Measurements from ENCODE around the gene LRRC34. TPM values are rescaled to one million over a fixed set of nuclear protein-coding genes. Genes with fewer than 3 reads are reported as not detected.

Gene LRRC34
- total and polyA plus RNA-seq, 2 of the 8 experiments (the other 6 are each of a cell fraction or from before 2014, with no cell fraction given): 3.3 to 4.1 TPM

Other genes with a start within 250 kb of the LRRC34 start
- gene MECOM, start 149.2 kb downstream of the LRRC34 start, total RNA-seq (2021; fragmentation: NEBNext Ultra II Directional; extraction: Animal tissue kit (Norgen Biotek cat#: 25700)): 0.69 and 0.78 TPM in 2 replicates
- gene MECOM, start 149.2 kb downstream of the LRRC34 start, polyA plus RNA-seq (2011; rRNA removed): 0.03 and 0.11 TPM in 2 replicates
- gene TERC, start 47.8 kb downstream of the LRRC34 start, total RNA-seq (2021; fragmentation: NEBNext Ultra II Directional; extraction: Animal tissue kit (Norgen Biotek cat#: 25700)): 14.0 and 17.0 TPM in 2 replicates
- gene TERC, start 47.8 kb downstream of the LRRC34 start, polyA plus RNA-seq (2011; rRNA removed): 2.3 and 5.4 TPM in 2 replicates
- gene ACTRT3, start 43.3 kb downstream of the LRRC34 start, total RNA-seq (2021; fragmentation: NEBNext Ultra II Directional; extraction: Animal tissue kit (Norgen Biotek cat#: 25700)): 5.9 and 7.1 TPM in 2 replicates
- gene ACTRT3, start 43.3 kb downstream of the LRRC34 start, polyA plus RNA-seq (2011; rRNA removed): 3.0 and 3.4 TPM in 2 replicates
- gene MYNN, start 39.5 kb downstream of the LRRC34 start, total RNA-seq (2021; fragmentation: NEBNext Ultra II Directional; extraction: Animal tissue kit (Norgen Biotek cat#: 25700)): 13.9 and 15.2 TPM in 2 replicates
- 3.6 and 7.3 TPM in 2 replicates for gene MYNN, start 39.5 kb downstream of the LRRC34 start, polyA plus RNA-seq (2011; rRNA removed)
- not detected in 2 replicates for gene LRRIQ4, start within 50 bp of the LRRC34 start, total RNA-seq (2021; fragmentation: NEBNext Ultra II Directional; extraction: Animal tissue kit (Norgen Biotek cat#: 25700))
- gene LRRIQ4, start within 50 bp of the LRRC34 start, polyA plus RNA-seq (2011; rRNA removed): 0.08 and 0.14 TPM in 2 replicates
- gene LRRC31, start 57.0 kb upstream of the LRRC34 start, total RNA-seq (2021; fragmentation: NEBNext Ultra II Directional; extraction: Animal tissue kit (Norgen Biotek cat#: 25700)): not detected in 2 replicates
- not detected in 2 replicates for gene LRRC31, start 57.0 kb upstream of the LRRC34 start, polyA plus RNA-seq (2011; rRNA removed)
- not detected in 2 replicates for gene SAMD7, start 98.7 kb upstream of the LRRC34 start, total RNA-seq (2021; fragmentation: NEBNext Ultra II Directional; extraction: Animal tissue kit (Norgen Biotek cat#: 25700))
- gene SAMD7, start 98.7 kb upstream of the LRRC34 start, polyA plus RNA-seq (2011; rRNA removed): not detected in 2 replicates
- 67.8 and 68.1 TPM in 2 replicates for gene SEC62, start 153.9 kb upstream of the LRRC34 start, total RNA-seq (2021; fragmentation: NEBNext Ultra II Directional; extraction: Animal tissue kit (Norgen Biotek cat#: 25700))
- gene SEC62, start 153.9 kb upstream of the LRRC34 start, polyA plus RNA-seq (2011; rRNA removed): 49.2 and 113 TPM in 2 replicates
- 16.6 and 16.7 TPM in 2 replicates for gene GPR160, start 225.1 kb upstream of the LRRC34 start, total RNA-seq (2021; fragmentation: NEBNext Ultra II Directional; extraction: Animal tissue kit (Norgen Biotek cat#: 25700))
- gene GPR160, start 225.1 kb upstream of the LRRC34 start, polyA plus RNA-seq (2011; rRNA removed): 8.2 and 14.3 TPM in 2 replicates

All from H1 (cell line).